SU-DHL-6 (cell line): Measurements from ENCODE around the gene SLC25A39.

Source experiments
- H2AFZ ChIP-seq: fragments of 200-600 bp; sonication (generic); 2 replicates; pipeline ENCODE4 v1.6.1; 2014; ENCODE audit warnings: low read depth, mild to moderate bottlenecking, moderate library complexity, mixed read lengths, antibody characterized with exemption, low read length; ENCODE audit not compliant: severe bottlenecking
- H3F3A ChIP-seq: fragments of 200-600 bp; shearing (Covaris generic); 2 replicates; pipeline ENCODE4 v1.6.0; 2016; ENCODE audit warnings: antibody characterized with exemption, mild to moderate bottlenecking; ENCODE audit not compliant: insufficient read depth
- H3K27ac ChIP-seq: fragments of 200-600 bp; sonication (generic); 2 replicates; pipeline ENCODE4 v1.5.1; 2016; ENCODE audit warnings: low read depth, mild to moderate bottlenecking, low read length, moderate library complexity, mixed read lengths
- H3K27me3 ChIP-seq: fragments of 200-600 bp; sonication (generic), shearing (Covaris generic); 2 replicates; pipeline ENCODE4 v1.6.0; 2014; ENCODE audit warnings: mild to moderate bottlenecking, low read length
- H3K36me3 ChIP-seq: fragments of 200-600 bp; sonication (generic); 2 replicates; pipeline ENCODE4 v1.6.1; 2014; ENCODE audit warnings: mild to moderate bottlenecking, low read length, mixed read lengths
- H3K4me2 ChIP-seq: fragments of 300-600, 200-600 bp; shearing (Covaris generic), sonication (generic); 2 replicates; pipeline ENCODE4 v1.6.0; 2014; ENCODE audit warnings: low read length, low read depth, mild to moderate bottlenecking; ENCODE audit not compliant: poor library complexity, severe bottlenecking
- H3K4me3 ChIP-seq: fragments of 200-600 bp; sonication (generic); 2 replicates; pipeline ENCODE4 v1.5.1; 2014; ENCODE audit warnings: antibody characterized with exemption, low read length, mild to moderate bottlenecking, mixed read lengths; ENCODE audit not compliant: insufficient read depth, poor library complexity, severe bottlenecking
- H3K79me2 ChIP-seq: fragments of 200-600 bp; sonication (generic); 2 replicates; pipeline ENCODE4 v1.6.1; 2014; ENCODE audit warnings: mild to moderate bottlenecking, low read length, moderate library complexity; ENCODE audit not compliant: insufficient read depth
- H3K9ac ChIP-seq: fragments of 200-600 bp; sonication (generic); 2 replicates; pipeline ENCODE4 v1.7.0; 2014; ENCODE audit warnings: mild to moderate bottlenecking, low read length
- H3K9me2 ChIP-seq: fragments of 200-600 bp; sonication (generic); replicated peaks from 2 replicates; pipeline ENCODE4 v1.6.1; 2014; ENCODE audit warnings: low read length; ENCODE audit not compliant: insufficient read depth
- H3K9me3 ChIP-seq: fragments of 200-600 bp; sonication (generic); 2 replicates; pipeline ENCODE4 v1.6.1; 2014; ENCODE audit warnings: low read length, mixed read lengths; ENCODE audit not compliant: insufficient read depth
- H4K20me1 ChIP-seq: fragments of 200-600 bp; sonication (generic); 2 replicates; pipeline ENCODE4 v1.6.1; 2014; ENCODE audit warnings: low read depth, mild to moderate bottlenecking, antibody characterized with exemption, low read length, moderate library complexity, mixed read lengths
- EZH2phosphoT487 ChIP-seq: fragments of 200-600 bp; sonication (generic), shearing (Covaris generic); conservative IDR thresholded peaks from 2 replicates; pipeline ENCODE4 v1.6.1; 2018; ENCODE audit warnings: mild to moderate bottlenecking, antibody characterized with exemption, low read length, moderate library complexity, mixed read lengths
- TF ChIP-seq, protein P1 (sequence below): fragments of 200-600 bp; sonication (generic); IDR thresholded peaks from one replicate; pipeline ENCODE4 v1.5.1; 2017; ENCODE audit warnings: antibody characterized with exemption, mild to moderate bottlenecking, low read length, moderate library complexity; ENCODE audit not compliant: insufficient read depth, poor library complexity, severe bottlenecking

The SLC25A39 gene

GRCh38 chr17:44322236-44322895 is 2.3 kb downstream of the SLC25A39 start:
- Histone ChIP-seq H3K9me2 (no peaks in the 10 kb centered on the region), H2AFZ (no peak overlapping the region), H3K9ac (no peak overlapping the region; the same call in 1 of the 2 replicates), H3K9me3 (no peaks in the 10 kb centered on the region), H3K79me2 (peaks cover 9% of the 10 kb centered on the region), H3K4me2 (no peak overlapping the region), H3F3A (peaks cover 11% of the 10 kb centered on the region), H3K27ac (no peak overlapping the region), H4K20me1 (no peaks in the 10 kb centered on the region), H3K36me3 (no peaks in the 10 kb centered on the region), H3K27me3 (no peaks in the 10 kb centered on the region), H3K4me3 (no peak overlapping the region)
- TF ChIP-seq, protein P1, sequence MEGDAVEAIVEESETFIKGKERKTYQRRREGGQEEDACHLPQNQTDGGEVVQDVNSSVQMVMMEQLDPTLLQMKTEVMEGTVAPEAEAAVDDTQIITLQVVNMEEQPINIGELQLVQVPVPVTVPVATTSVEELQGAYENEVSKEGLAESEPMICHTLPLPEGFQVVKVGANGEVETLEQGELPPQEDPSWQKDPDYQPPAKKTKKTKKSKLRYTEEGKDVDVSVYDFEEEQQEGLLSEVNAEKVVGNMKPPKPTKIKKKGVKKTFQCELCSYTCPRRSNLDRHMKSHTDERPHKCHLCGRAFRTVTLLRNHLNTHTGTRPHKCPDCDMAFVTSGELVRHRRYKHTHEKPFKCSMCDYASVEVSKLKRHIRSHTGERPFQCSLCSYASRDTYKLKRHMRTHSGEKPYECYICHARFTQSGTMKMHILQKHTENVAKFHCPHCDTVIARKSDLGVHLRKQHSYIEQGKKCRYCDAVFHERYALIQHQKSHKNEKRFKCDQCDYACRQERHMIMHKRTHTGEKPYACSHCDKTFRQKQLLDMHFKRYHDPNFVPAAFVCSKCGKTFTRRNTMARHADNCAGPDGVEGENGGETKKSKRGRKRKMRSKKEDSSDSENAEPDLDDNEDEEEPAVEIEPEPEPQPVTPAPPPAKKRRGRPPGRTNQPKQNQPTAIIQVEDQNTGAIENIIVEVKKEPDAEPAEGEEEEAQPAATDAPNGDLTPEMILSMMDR = no peak
- no peak for TF ChIP-seq EZH2phosphoT487

DNA sequence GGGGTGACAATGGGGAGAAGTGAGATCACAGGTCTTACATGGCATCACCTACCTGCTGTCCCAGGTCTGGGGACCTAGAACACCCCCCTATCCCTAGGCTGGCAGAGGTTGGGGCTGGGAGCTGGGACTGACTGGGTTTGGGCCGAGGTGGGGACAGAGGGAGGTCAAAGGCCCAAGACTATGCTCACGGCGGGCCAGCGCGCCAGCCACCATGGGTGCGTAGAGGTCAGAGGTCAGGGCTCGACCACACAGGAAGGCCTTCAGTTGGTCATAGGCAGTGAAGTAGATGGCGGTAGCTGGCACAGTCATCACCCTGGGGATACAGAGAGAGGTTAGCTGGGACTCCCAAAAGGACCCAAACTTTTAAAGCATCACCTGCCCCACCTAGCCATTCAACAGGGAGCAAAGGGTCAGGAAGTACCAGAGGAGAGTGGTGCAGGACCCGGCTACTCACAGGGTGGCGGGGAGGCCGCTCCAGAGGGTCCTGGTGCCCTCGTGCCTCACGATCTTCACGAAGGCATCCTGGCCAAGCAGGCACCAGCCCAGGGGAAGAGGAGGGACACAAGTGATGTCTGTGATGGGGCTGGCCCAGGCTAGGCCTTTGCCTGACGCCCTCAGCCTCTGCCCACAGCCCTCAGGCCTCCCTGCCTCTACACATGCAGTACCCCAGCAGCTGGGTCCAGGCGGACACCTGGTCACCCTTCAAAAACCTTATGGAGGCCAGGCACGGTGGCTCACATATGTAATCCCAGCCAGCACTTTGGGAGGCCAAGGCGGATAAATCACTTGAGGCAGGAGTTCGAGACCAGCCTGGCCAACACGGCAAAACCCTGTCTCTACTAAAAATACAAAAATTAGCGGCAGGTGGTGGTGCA is 3.1 kb downstream of the SLC25A39 start:
- no peak overlapping the region for H3K9ac ChIP-seq
- H2AFZ ChIP-seq = no peak overlapping the region
- H3K27ac ChIP-seq = no peak overlapping the region
- H3K9me3 ChIP-seq = no peaks in the 10 kb centered on the region
- no peak overlapping the region for H3K4me2 ChIP-seq
- no peaks in the 10 kb centered on the region for H3K27me3 ChIP-seq
- peaks cover 9% of the 10 kb centered on the region for H3K79me2 ChIP-seq
- peaks cover 11% of the 10 kb centered on the region for H3F3A ChIP-seq
- no peaks in the 10 kb centered on the region for H4K20me1 ChIP-seq
- no peak overlapping the region for H3K4me3 ChIP-seq
- no peaks in the 10 kb centered on the region for H3K9me2 ChIP-seq
- TF ChIP-seq, protein P1 = no peak
- TF ChIP-seq EZH2phosphoT487 = no peak
- no peaks in the 10 kb centered on the region for H3K36me3 ChIP-seq

DNA sequence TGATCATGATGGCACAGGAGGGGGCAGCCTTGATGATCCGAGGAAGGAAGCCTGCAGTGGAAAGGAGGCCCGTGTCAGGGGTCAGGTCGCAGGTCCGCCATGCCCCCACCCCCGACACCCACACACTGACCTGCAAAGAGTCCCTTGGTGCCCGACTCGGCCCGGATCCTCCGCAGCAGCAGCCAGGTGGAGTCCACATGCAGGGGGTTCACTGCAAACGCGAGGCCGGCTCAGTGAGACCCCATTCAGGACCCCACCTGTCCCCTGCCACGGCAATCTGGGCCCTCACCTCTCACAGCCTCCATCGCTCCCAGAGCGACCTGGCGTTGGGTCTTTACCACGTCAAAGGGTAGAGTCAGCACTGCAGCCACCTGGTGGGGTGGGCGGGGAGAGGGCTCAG is 4.6 kb downstream of the SLC25A39 start:
- Histone ChIP-seq H3K27ac (no peak overlapping the region), H3K9me3 (no peaks in the 10 kb centered on the region), H3K36me3 (no peaks in the 10 kb centered on the region), H3F3A (no peaks in the 10 kb centered on the region), H3K9ac (no peak overlapping the region), H4K20me1 (no peaks in the 10 kb centered on the region), H3K79me2 (peaks cover 9% of the 10 kb centered on the region), H2AFZ (no peak overlapping the region), H3K4me3 (no peak overlapping the region), H3K9me2 (no peaks in the 10 kb centered on the region), H3K4me2 (no peak overlapping the region), H3K27me3 (no peaks in the 10 kb centered on the region)
- TF ChIP-seq, protein P1 = no peak
- no peak for TF ChIP-seq EZH2phosphoT487
